ENCODE data around the gene SSU72.
"Not testable (repeated sequence)": the region's sequence is repeated elsewhere in the genome, so short reads cannot be mapped to it uniquely, and the experiment has no call there.

SSU72 gene

GRCh38 chr1:1524750-1525383 is 49.8 kb downstream of the SSU72 start:
- not testable (repeated sequence) for DNase-seq

- not testable (repeated sequence) for DNase-seq
These were observed 51.0 kb downstream of the SSU72 start for GRCh38 chr1:1523651-1524050.

GRCh38 chr1:1523226-1523625 is 51.4 kb downstream of the SSU72 start:
- not testable (repeated sequence) for DNase-seq

GRCh38 chr1:1522536-1522935 is 52.1 kb downstream of the SSU72 start:
- DNase-seq, result not testable (repeated sequence)

- no peak for DNase-seq
These were observed 53.3 kb downstream of the SSU72 start for GRCh38 chr1:1521331-1521730.

- not testable (repeated sequence) for DNase-seq
These were observed 54.7 kb downstream of the SSU72 start for GRCh38 chr1:1519805-1520505.

GRCh38 chr1:1518621-1519007 is 56.0 kb downstream of the SSU72 start:
- DNase-seq, result not testable (repeated sequence)

- no peak for DNase-seq
These were observed 56.6 kb downstream of the SSU72 start for GRCh38 chr1:1517973-1518620.

GRCh38 chr1:1516923-1517322 is 57.7 kb downstream of the SSU72 start:
- DNase-seq, result not testable (repeated sequence)

GRCh38 chr1:1514376-1514775 is 60.3 kb downstream of the SSU72 start:
- not testable (repeated sequence) for DNase-seq

- not testable (repeated sequence) for DNase-seq
These were observed 61.0 kb downstream of the SSU72 start for GRCh38 chr1:1513675-1514074.

GRCh38 chr1:1512425-1512824 is 62.2 kb downstream of the SSU72 start:
- DNase-seq, result not testable (repeated sequence)

GRCh38 chr1:1511533-1512285 is 63.0 kb downstream of the SSU72 start, which contains the start of gene ATAD3A:
Gene ATAD3A, plus strand, starts transcription at chr1:1512162. Its CDS starts 107 bp downstream, at chr1:1512269.
- peak; percentile 97 for DNase-seq

GRCh38 chr1:1510912-1511532 is 63.6 kb downstream of the SSU72 start:
- peak; percentile 28 for DNase-seq

- DNase-seq, result not testable (repeated sequence)
These were observed 65.2 kb downstream of the SSU72 start for GRCh38 chr1:1509465-1509850.

- DNase-seq, result not testable (repeated sequence)
These were observed 65.7 kb downstream of the SSU72 start for GRCh38 chr1:1508775-1509464.

- DNase-seq, result no peak
These were observed 67.4 kb downstream of the SSU72 start for GRCh38 chr1:1507305-1507704.

- not testable (repeated sequence) for DNase-seq
These were observed 68.9 kb downstream of the SSU72 start for GRCh38 chr1:1505801-1506200.

GRCh38 chr1:1505366-1505798 is 69.3 kb downstream of the SSU72 start:
- DNase-seq, result not testable (repeated sequence)

GRCh38 chr1:1504777-1505365 is 69.8 kb downstream of the SSU72 start:
- peak; percentile 78 for DNase-seq

- not testable (repeated sequence) for DNase-seq
These were observed 79.1 kb downstream of the SSU72 start for GRCh38 chr1:1495461-1495975.
